Pancreas (tissue), 10 donors: Measurements from ENCODE around the gene LCE1C. TPM values are rescaled to one million over a fixed set of nuclear protein-coding genes. Genes with fewer than 3 reads are reported as not detected.

Experiments
- ATAC-seq, 4 donors: fragments of 200-7000 bp; cut with Tn5 transposase; one replicate each; pipeline versions ENCODE4 v1.8.0 to v1.9.1; 2020; ENCODE audit warnings: mild to moderate bottlenecking in 4 of 4, moderate library complexity in 4 of 4
- DNase-seq, 6 donors: peaks; one replicate each; pipeline ENCODE4 v3.0.0-alpha.2; 2020
- FAIRE-seq: peaks from 2 replicates; lab custom pipeline; 2012; peaks lifted over from hg19 to GRCh38; lab: Jason Lieb, UNC
- H3K27ac ChIP-seq, 4 donors: fragments of 200-600 bp; sonication (generic); 1 replicate in 3 of 4; 2 replicates in 1 of 4; pipeline versions ENCODE4 v1.5.0 to v1.8.0; 2020
- H3K27me3 ChIP-seq, 4 donors: fragments of 200-600 bp; one replicate each; pipeline ENCODE4 v1.8.0; 2021
- H3K36me3 ChIP-seq, 3 donors: fragments of 200-600 bp; sonication (generic) in 1 of 3; one replicate each; pipeline versions ENCODE4 v1.5.0 to v1.8.0; 2020 to 2021
- H3K4me1 ChIP-seq, 3 donors: fragments of 200-600 bp; one replicate each; pipeline ENCODE4 v1.8.0; 2021
- H3K4me3 ChIP-seq, 4 donors: fragments of 200-600 bp; sonication (generic) in 2 of 4; one replicate each; pipeline versions ENCODE4 v1.5.0 to v1.8.0; 2020 to 2021
- H3K9me3 ChIP-seq, 4 donors: fragments of 200-600 bp; one replicate each; pipeline ENCODE4 v1.8.0; 2021
- WGBS, 2 donors: extraction: QIAGEN DNeasy Blood & Tissue Kit; methylation state at CpG; one replicate each; pipeline ENCODE4 v1.1.7; 2013; 5-methylcytosine and 5-hydroxymethylcytosine counted together
- intact Hi-C, 3 donors: fragments of 100-400 bp; cut with DNase I; formaldehyde crosslinking; loops; one replicate each; pipeline versions ENCODE4 v1.11.1 to v1.14.2; 2022
- polyA plus RNA-seq, 2 donors: library from polyadenylated mRNA; stranded (reverse); fragments of 200-250 nt; gene quantifications; one replicate each; pipeline ENCODE4 v1.2.3, GENCODE V29; 2013
- total RNA-seq, 6 donors: library from RNA; stranded (reverse); fragmentation: NEBNext Ultra II Directional in 4 of 6; extraction: Animal tissue kit (Norgen Biotek cat#: 25700) in 4 of 6; gene quantifications; one replicate each; pipeline versions ENCODE4 v1.2.1 to v1.2.4, GENCODE V29; 2021 to 2023
- TF ChIP-seq, protein P1 (sequence below), 4 donors: fragments of 200-600 bp; sonication (generic) in 3 of 4; IDR thresholded peaks; one replicate each; pipeline versions ENCODE4 v1.5.0 to v1.8.0; 2021; ENCODE audit warnings: antibody characterized with exemption in 4 of 4
- donor health status: healthy with polysubstance abuse.
- donor health status: DM: no; HTN: no; CAD: no; lungs with moderate emphysema.
- donor health status: DM: no; HTN: no; CAD: no.
- donor health status: control.
- donor health status: control.
- donor health status: Bipolar disorder and iron deficiency.
- donor health status: DM: yes; HTN: yes; CAD: no.
- donor health status: DM: no; HTN: no; CAD: no.
- donor health status: DM: no; HTN: no; CAD: no.
- donor health status: DM: yes; HTN: yes; CAD: no.

The LCE1C gene
- total and polyA plus RNA-seq, 8 donors: not detected

DNA sequence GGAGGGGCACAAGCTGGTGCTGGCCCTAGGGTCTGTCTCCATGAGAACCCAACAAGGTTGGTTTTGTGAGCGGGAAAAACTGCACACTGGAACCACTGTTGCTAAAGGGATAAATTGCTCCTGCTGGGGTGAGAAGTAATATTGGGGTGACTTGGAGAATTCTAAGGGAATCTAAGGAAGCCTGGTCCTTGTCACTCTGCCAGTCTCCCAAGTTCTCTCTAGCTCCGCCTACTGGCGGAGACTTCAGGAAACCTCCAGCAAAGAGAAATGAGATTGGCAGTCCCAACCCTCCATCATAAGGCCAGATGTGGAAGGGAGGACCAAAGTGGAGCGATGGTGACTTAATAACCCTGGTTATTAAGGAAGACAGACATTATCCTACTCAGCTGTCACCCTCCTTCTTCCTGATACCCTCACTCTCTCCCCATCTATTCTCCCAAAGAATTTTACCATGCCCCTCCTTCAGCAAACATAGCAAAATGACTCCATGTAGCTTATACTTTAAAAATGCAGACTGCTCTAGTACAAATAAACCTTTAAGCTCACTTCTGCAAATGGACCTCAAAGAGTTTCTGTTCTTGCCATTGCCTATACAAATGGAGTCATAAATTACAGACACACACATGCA lies 28.8 kb downstream of the LCE1C start:
- ATAC-seq (no peak), FAIRE-seq (no peak), DNase-seq (no peak)
- Histone ChIP-seq H3K27ac (no peak overlapping the region), H3K9me3 (no peaks in the 10 kb centered on the region), H3K4me3 (no peak overlapping the region), H3K36me3 (no peaks in the 10 kb centered on the region), H3K4me1 (no peaks in the 10 kb centered on the region), H3K27me3 (peaks cover 0 to 8% (median 0%) of the 10 kb centered on the region in 4 donors)
- WGBS, 2 donors: 44 to 47% methylated on average over 4 of the region's 4 CpGs
- TF ChIP-seq, protein P1, sequence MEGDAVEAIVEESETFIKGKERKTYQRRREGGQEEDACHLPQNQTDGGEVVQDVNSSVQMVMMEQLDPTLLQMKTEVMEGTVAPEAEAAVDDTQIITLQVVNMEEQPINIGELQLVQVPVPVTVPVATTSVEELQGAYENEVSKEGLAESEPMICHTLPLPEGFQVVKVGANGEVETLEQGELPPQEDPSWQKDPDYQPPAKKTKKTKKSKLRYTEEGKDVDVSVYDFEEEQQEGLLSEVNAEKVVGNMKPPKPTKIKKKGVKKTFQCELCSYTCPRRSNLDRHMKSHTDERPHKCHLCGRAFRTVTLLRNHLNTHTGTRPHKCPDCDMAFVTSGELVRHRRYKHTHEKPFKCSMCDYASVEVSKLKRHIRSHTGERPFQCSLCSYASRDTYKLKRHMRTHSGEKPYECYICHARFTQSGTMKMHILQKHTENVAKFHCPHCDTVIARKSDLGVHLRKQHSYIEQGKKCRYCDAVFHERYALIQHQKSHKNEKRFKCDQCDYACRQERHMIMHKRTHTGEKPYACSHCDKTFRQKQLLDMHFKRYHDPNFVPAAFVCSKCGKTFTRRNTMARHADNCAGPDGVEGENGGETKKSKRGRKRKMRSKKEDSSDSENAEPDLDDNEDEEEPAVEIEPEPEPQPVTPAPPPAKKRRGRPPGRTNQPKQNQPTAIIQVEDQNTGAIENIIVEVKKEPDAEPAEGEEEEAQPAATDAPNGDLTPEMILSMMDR (IDR thresholded peaks at IDR 0.05): no peak
- intact Hi-C loops: no loop called here

DNA sequence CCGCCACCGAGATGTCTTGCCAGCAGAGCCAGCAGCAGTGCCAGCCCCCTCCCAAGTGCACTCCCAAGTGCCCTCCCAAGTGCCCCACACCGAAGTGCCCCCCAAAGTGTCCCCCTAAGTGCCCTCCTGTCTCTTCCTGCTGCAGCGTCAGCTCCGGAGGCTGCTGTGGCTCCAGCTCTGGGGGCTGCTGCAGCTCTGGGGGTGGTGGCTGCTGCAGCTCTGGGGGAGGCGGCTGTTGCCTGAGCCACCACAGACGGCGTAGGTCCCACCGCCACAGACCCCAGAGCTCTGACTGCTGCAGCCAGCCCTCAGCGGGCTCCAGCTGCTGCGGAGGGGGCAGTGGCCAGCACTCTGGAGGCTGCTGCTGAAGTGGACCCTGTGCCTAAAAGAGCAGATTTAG lies 30.1 kb downstream of the LCE1C start:
- WGBS, 2 donors: 64 to 75% methylated on average over 11 of the region's 11 CpGs
- intact Hi-C loops: no loop called here
- no peak overlapping the region for H3K27ac ChIP-seq
- no peaks in the 10 kb centered on the region for H3K9me3 ChIP-seq
- H3K27me3 ChIP-seq: peaks cover 0 to 8% (median 0%) of the 10 kb centered on the region in 4 donors
- TF ChIP-seq, protein P1 (IDR thresholded peaks at IDR 0.05): no peak
- H3K4me1 ChIP-seq: no peaks in the 10 kb centered on the region
- no peaks in the 10 kb centered on the region for H3K36me3 ChIP-seq
- no peak for ATAC-seq
- FAIRE-seq: no peak
- H3K4me3 ChIP-seq: no peak overlapping the region
- no peak for DNase-seq

DNA sequence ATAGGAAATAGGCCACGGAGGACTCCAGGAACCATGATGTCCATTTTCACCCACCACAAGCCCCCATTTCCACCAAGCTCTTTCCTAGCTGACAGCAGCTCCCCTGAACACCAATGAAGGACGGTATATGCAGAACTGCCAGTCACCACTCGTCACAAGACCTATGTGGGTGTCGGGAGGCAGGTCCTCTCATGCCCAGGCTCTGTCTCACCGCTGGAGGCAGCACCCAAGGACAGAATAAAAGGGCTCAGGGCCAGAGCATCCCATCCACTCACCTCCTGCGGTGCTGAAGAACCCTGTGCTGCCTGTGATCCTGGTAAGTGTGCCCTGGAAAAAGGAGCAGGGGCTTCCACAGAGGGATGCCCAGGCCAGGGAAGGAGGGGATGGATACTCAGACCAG lies 31.6 kb downstream of the LCE1C start, which contains the start of gene LCE1F:
LCE1F (plus strand) TSS at position 266 of the 400 bp plus-strand sequence. CDS start 1,232 bp downstream, outside the sequence.
- Histone ChIP-seq H3K27me3 (no peaks in the 10 kb centered on the region), H3K4me3 (no peak within 1 kb of the TSS), H3K9me3 (no peaks in the 10 kb centered on the region), H3K36me3 (no peaks in the 10 kb centered on the region), H3K27ac (no peak within 1 kb of the TSS), H3K4me1 (no peaks in the 10 kb centered on the region)
- DNase-seq (no peak), ATAC-seq (no peak), FAIRE-seq (no peak)
- 51 to 59% methylated on average over 6 of the region's 6 CpGs for WGBS, 2 donors
- intact Hi-C loops: no loop called here
- TF ChIP-seq, protein P1 (IDR thresholded peaks at IDR 0.05): no peak

DNA sequence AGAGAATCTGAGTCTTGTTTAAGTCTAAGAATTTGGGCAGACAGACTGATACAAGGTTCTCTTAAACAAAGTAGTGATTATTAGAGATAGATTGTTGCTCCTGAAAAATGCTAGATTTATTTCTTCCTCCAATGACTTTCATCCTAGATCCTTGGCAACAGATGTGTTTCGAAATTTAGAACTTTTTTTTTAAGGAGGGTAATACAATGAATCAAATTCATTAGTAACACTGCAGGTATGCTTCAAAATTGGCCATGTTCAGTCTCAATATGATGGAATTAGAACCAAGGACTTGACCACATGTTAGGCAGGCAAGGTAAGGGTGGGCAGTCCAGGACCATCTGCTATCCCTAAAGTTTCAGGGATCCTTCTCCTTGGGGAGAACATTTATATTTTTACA lies 36.0 kb downstream of the LCE1C start:
- Histone ChIP-seq H3K36me3 (no peaks in the 10 kb centered on the region), H3K27me3 (no peaks in the 10 kb centered on the region), H3K4me1 (no peaks in the 10 kb centered on the region), H3K27ac (no peak overlapping the region), H3K9me3 (no peaks in the 10 kb centered on the region), H3K4me3 (no peak overlapping the region)
- WGBS, 2 donors: 44 to 51% methylated on average over 1 of the region's 1 CpG
- FAIRE-seq: no peak
- no peak for ATAC-seq
- intact Hi-C loops: no loop called here
- DNase-seq: no peak
- TF ChIP-seq, protein P1 (IDR thresholded peaks at IDR 0.05): no peak

DNA sequence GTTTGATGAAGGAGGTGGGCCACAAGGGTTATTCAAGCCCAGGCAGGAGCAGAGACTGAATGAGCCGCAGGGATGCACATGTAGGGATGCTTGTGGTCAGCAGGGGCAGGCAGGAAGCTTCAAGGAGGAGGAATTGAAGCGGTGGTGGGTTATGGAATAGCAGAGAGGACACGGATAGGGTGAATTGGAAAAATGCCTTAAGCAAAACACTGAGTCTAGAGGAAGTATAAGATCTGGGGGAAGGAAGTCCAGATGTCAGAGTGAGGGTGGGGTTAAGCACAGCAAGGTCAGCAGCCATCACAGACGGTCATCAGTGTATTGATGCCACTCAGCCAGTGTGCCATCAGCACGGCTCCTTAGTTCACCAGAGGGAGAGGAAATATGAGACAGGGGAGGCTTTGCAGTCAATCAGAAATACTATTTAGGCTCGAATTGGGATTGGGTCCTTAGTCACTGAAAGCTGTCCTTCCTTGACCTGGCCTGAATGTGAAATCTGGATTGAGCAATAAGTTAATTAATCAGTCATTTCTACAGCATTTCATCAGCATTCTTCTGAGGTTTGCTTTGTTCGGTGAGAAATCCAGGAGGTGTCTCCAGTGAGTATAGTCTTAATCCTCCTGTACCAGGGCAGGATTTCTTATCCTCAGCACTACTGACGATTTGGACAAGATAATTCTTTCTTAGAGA lies 37.5 kb downstream of the LCE1C start:
- Histone ChIP-seq H3K4me1 (no peaks in the 10 kb centered on the region), H3K9me3 (no peaks in the 10 kb centered on the region), H3K27ac (no peak overlapping the region), H3K27me3 (peaks cover 0 to 3% (median 0%) of the 10 kb centered on the region in 4 donors), H3K4me3 (no peak overlapping the region), H3K36me3 (no peaks in the 10 kb centered on the region)
- DNase-seq (no peak), ATAC-seq (no peak), FAIRE-seq (no peak)
- intact Hi-C loops: no loop called here
- TF ChIP-seq, protein P1 (IDR thresholded peaks at IDR 0.05): no peak
- WGBS, 2 donors: 37 to 41% methylated on average over 8 of the region's 8 CpGs
